ENCODE results near the gene LRRC56.
A peak's percentile ranks its signal among the peaks of the same experiment; 100 is the strongest.

Gene LRRC56

GRCh38 chr11:536841-537621, at the start of gene LRRC56:
TSS of gene LRRC56 (plus strand) at chr11:537527. CDS start at chr11:540685, 3,158 bp downstream.
- DNase-seq = peak; percentile 93

GRCh38 chr11:487571-488021, 49.7 kb upstream of the LRRC56 start:
- no peak for DNase-seq

GRCh38 chr11:488062-488461, 49.3 kb upstream of the LRRC56 start:
- no peak for DNase-seq

GRCh38 chr11:488579-488978, 48.7 kb upstream of the LRRC56 start:
- no peak for DNase-seq

- DNase-seq = no peak
Observed at GRCh38 chr11:488992-489391, 48.3 kb upstream of the LRRC56 start.

- DNase-seq = no peak
Observed at GRCh38 chr11:489610-490185, 47.6 kb upstream of the LRRC56 start.

GRCh38 chr11:490186-490929, 47.0 kb upstream of the LRRC56 start:
- DNase-seq = no peak

- DNase-seq = no peak
Observed at GRCh38 chr11:490930-491260, 46.4 kb upstream of the LRRC56 start.

- DNase-seq = no peak
Observed at GRCh38 chr11:491358-491757, 46.0 kb upstream of the LRRC56 start.

- DNase-seq = no peak
Observed at GRCh38 chr11:492427-493226, 44.7 kb upstream of the LRRC56 start.

- no peak for DNase-seq
Observed at GRCh38 chr11:494761-495536, 42.4 kb upstream of the LRRC56 start.

- DNase-seq = no peak
Observed at GRCh38 chr11:495537-495931, 41.8 kb upstream of the LRRC56 start.

- no peak for DNase-seq
Observed at GRCh38 chr11:496834-497564, 40.3 kb upstream of the LRRC56 start.

- peak; percentile 41 for DNase-seq
Observed at GRCh38 chr11:497565-498296, 39.6 kb upstream of the LRRC56 start.

- no peak for DNase-seq
Observed at GRCh38 chr11:498297-499181, 38.8 kb upstream of the LRRC56 start.

- no peak for DNase-seq
Observed at GRCh38 chr11:499201-500076, 37.9 kb upstream of the LRRC56 start.

GRCh38 chr11:501001-501682, 36.2 kb upstream of the LRRC56 start:
- no peak for DNase-seq

GRCh38 chr11:501683-502287, 35.5 kb upstream of the LRRC56 start:
- DNase-seq = no peak
